Measurements from ENCODE around the gene LIFR. TPM values are rescaled to one million over a fixed set of nuclear protein-coding genes. Genes with fewer than 3 reads are reported as not detected.

The LIFR gene
- total RNA-seq, 4 donors from 2014 or later: 61.8 to 105 (median 78.0) TPM

- peaks cover 0 to 48% (median 4%) of the 10 kb centered on the region in 3 donors for H3K4me1 ChIP-seq
- H3K27me3 ChIP-seq: no peaks in the 10 kb centered on the region
- 0% methylated on average over 1 of the region's 68 CpGs; no CpG with 5 or more reads in 1 of the 2 donors for WGBS, 2 donors (ENCODE audit: low coverage in 1 of 2)
- H3K36me3 ChIP-seq: no peaks in the 10 kb centered on the region
- H3K4me3 ChIP-seq: peak overlapping the region; percentile 71 to 98
- H3K27ac ChIP-seq: peak overlapping the region; percentile 80 to 99 (median 97)
- TF ChIP-seq EP300 (IDR thresholded peaks at IDR 0.05) (no peak), POLR2A (IDR thresholded peaks at IDR 0.05) (peak; percentile 66 to 82), CTCF (IDR thresholded peaks at IDR 0.05) (peak in 1 of 4 experiments; percentile 24)
- H3K9me3 ChIP-seq: no peaks in the 10 kb centered on the region
- peak; percentile 74 for ATAC-seq
These were observed 303 bp downstream of the LIFR start for GRCh38 chr5:38556088-38556598.

DNA sequence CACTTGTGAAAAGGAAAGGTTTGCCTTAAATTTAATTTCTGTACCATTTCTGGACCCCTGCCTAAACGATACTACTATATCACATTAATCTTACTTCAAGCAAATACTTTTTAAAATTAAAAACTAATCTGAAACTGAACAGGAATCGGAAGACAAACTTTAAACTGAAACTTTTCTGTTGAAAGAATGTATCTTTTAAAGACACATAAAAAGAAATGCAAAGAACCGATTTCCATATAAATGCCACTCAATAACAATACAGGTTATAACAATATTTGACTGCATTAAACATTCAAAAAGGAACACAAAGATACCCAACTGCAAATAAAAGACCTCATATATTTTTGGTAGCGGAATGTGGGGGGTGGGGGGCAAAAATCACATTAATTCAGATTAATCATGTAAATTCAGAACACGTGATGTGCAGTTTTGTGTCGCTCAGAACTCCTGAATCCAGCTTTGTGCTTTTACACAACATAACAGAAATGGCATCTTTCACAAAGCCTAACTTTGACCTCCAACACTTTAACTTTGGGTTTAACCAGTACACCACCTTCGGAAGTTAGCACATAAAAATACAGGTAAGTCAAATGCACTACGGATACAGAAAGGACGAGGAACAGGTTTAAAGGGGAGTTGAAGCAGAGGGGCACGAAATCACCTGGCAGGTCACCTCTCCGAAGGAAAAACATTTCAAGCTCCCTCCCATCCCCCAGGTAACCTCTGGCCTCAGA lies 925 bp downstream of the LIFR start:
- Histone ChIP-seq H3K36me3 (no peaks in the 10 kb centered on the region), H3K27ac (peak overlapping the region; percentile 80 to 99 (median 97)), H3K4me1 (peaks cover 0 to 55% (median 4%) of the 10 kb centered on the region in 3 donors), H3K4me3 (peak overlapping the region; percentile 71 to 98), H3K27me3 (no peaks in the 10 kb centered on the region), H3K9me3 (no peaks in the 10 kb centered on the region)
- WGBS, 2 donors (ENCODE audit: low coverage in 1 of 2): 9% methylated on average over 9 to 11 of the region's 11 CpGs
- TF ChIP-seq POLR2AphosphoS5 (IDR thresholded peaks at IDR 0.05) (no peak), CTCF (IDR thresholded peaks at IDR 0.05) (no peak), EP300 (IDR thresholded peaks at IDR 0.05) (no peak), POLR2A (IDR thresholded peaks at IDR 0.05) (no peak)
- no peak for ATAC-seq

DNA sequence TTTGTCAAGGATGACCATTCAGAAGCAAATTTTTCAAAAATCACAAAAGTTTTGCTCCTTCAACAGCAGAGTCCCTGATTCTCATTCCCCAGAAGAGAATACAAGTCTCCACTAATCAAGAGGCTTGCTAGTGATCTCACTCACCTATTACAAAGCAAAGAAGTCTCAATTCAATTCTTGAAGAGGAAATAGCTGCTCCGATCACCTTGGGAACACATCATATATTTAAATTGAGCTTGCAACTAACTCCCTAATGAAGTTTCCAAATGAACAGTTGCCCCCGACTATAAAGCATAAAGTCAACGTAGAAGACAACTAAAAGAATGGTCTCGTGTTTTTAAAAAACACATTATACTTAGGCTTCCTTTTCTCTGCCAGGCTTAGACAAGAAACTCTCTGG lies 1.6 kb downstream of the LIFR start:
- peaks cover 0 to 60% (median 4%) of the 10 kb centered on the region in 3 donors for H3K4me1 ChIP-seq
- H3K36me3 ChIP-seq: no peaks in the 10 kb centered on the region
- no peaks in the 10 kb centered on the region for H3K9me3 ChIP-seq
- ATAC-seq: no peak
- TF ChIP-seq POLR2A (IDR thresholded peaks at IDR 0.05): no peak
- TF ChIP-seq POLR2AphosphoS5 (IDR thresholded peaks at IDR 0.05): no peak
- TF ChIP-seq EP300 (IDR thresholded peaks at IDR 0.05): no peak
- no peak for TF ChIP-seq CTCF (IDR thresholded peaks at IDR 0.05)
- peak overlapping the region; percentile 71 to 98 for H3K4me3 ChIP-seq
- H3K27me3 ChIP-seq: no peaks in the 10 kb centered on the region
- peak overlapping the region; percentile 28 to 98 (median 88) for H3K27ac ChIP-seq
- whole genome bisulfite sequencing, 2 donors (ENCODE audit: low coverage in 1 of 2): 8 to 19% methylated on average over 4 of the region's 4 CpGs

GRCh38 chr5:38554403-38554802 lies 2.0 kb downstream of the LIFR start:
- no peak for ATAC-seq
- TF ChIP-seq EP300 (IDR thresholded peaks at IDR 0.05) (no peak), POLR2A (IDR thresholded peaks at IDR 0.05) (no peak), POLR2AphosphoS5 (IDR thresholded peaks at IDR 0.05) (no peak), CTCF (IDR thresholded peaks at IDR 0.05) (no peak)
- no peaks in the 10 kb centered on the region for H3K27me3 ChIP-seq
- no peaks in the 10 kb centered on the region for H3K9me3 ChIP-seq
- peaks cover 0 to 65% (median 4%) of the 10 kb centered on the region in 3 donors for H3K4me1 ChIP-seq
- no peaks in the 10 kb centered on the region for H3K36me3 ChIP-seq
- peak overlapping the region in 3 of 4 donors; percentile 28 to 98 (median 41) for H3K27ac ChIP-seq
- peak overlapping the region; percentile 71 to 98 for H3K4me3 ChIP-seq
- WGBS, 2 donors (ENCODE audit: low coverage in 1 of 2): 58 to 60% methylated on average over 3 of the region's 3 CpGs
